Breast epithelium (tissue), 4 donors: ENCODE data around the gene ATXN1. TPM values are rescaled to one million over a fixed set of nuclear protein-coding genes. Genes with fewer than 3 reads are reported as not detected.

Experiments
- DNase-seq, 2 donors: peaks; one replicate each; pipeline ENCODE4 v3.0.0-alpha.2; 2019; ENCODE audit warnings: low spot score in 2 of 2
- H3K27ac ChIP-seq, 2 donors: fragments of 200-600 bp; sonication (generic) in 1 of 2; one replicate each; pipeline ENCODE4 v1.5.1; 2016 to 2019; ENCODE audit warnings: mild to moderate bottlenecking in 1 of 2
- H3K27me3 ChIP-seq, 2 donors: fragments of 200-600 bp; sonication (generic) in 1 of 2; one replicate each; pipeline versions ENCODE4 v1.5.1 to v1.6.0; 2017 to 2019; ENCODE audit warnings: control low read depth in 1 of 2, mild to moderate bottlenecking in 1 of 2
- H3K36me3 ChIP-seq: fragments of 200-600 bp; one replicate; pipeline ENCODE4 v1.5.1; 2019
- H3K4me1 ChIP-seq, 2 donors: fragments of 200-600 bp; sonication (generic); one replicate each; pipeline ENCODE4 v1.5.1; 2016 to 2019; ENCODE audit warnings: control low read depth in 1 of 2
- H3K4me3 ChIP-seq, 3 donors: fragments of 200-600 bp; sonication (generic); 1 replicate in 2 of 3; 2 replicates in 1 of 3; pipeline ENCODE4 v1.5.1; 2016 to 2019; ENCODE audit warnings: mild to moderate bottlenecking in 3 of 3, moderate library complexity in 2 of 3
- H3K9me3 ChIP-seq, 2 donors: fragments of 200-600 bp; sonication (generic) in 1 of 2; one replicate each; pipeline ENCODE4 v1.5.1; 2016 to 2019; ENCODE audit warnings: control low read depth in 1 of 2
- CTCF ChIP-seq, 3 donors: fragments of 450-650 bp; IDR thresholded peaks; one replicate each; pipeline ENCODE4 v1.5.1; 2016 to 2017; ENCODE audit warnings: antibody characterized with exemption in 3 of 3, mild to moderate bottlenecking in 3 of 3, moderate library complexity in 3 of 3
- POLR2A ChIP-seq: fragments of 450-650 bp; IDR thresholded peaks from one replicate; pipeline ENCODE4 v1.6.1; 2016; ENCODE audit warnings: antibody characterized with exemption, mild to moderate bottlenecking, moderate library complexity
- POLR2AphosphoS5 ChIP-seq, 3 donors: sonication (generic); formaldehyde crosslinking; IDR thresholded peaks; one replicate each; pipeline ENCODE4 v1.6.1; 2017; ENCODE audit warnings: antibody characterized with exemption in 3 of 3
- intact Hi-C: fragments of 100-400 bp; cut with DNase I; formaldehyde crosslinking; loops from one replicate; pipeline ENCODE4 v1.15.1; 2023; ENCODE audit warnings: low total_unique reads
- total RNA-seq, 3 donors: library from RNA; depleted of rRNA; stranded (reverse); fragments of >200 nt; gene quantifications; one replicate each; pipeline ENCODE4 v1.1.0, GENCODE V29; 2016

ATXN1 gene
- total RNA-seq, 3 donors from 2014 or later: 26.7 to 63.2 (median 37.4) TPM

GRCh38 chr6:16774437-16774836 is 13.2 kb upstream of the ATXN1 start:
- Histone ChIP-seq H3K36me3 (no peaks in the 10 kb centered on the region), H3K4me3 (no peak overlapping the region), H3K9me3 (no peaks in the 10 kb centered on the region), H3K27ac (no peak overlapping the region), H3K4me1 (peaks cover 0 to 2% of the 10 kb centered on the region in 2 donors), H3K27me3 (no peaks in the 10 kb centered on the region)
- intact Hi-C loops: no loop called here
- DNase-seq: no peak
- TF ChIP-seq POLR2AphosphoS5 (IDR thresholded peaks at IDR 0.05): no peak
- no peak for TF ChIP-seq CTCF (IDR thresholded peaks at IDR 0.05)

- Histone ChIP-seq H3K27ac (no peak overlapping the region), H3K4me1 (peaks cover 0 to 7% of the 10 kb centered on the region in 2 donors), H3K36me3 (no peaks in the 10 kb centered on the region), H3K4me3 (no peak overlapping the region), H3K27me3 (no peaks in the 10 kb centered on the region), H3K9me3 (no peaks in the 10 kb centered on the region)
- TF ChIP-seq POLR2AphosphoS5 (IDR thresholded peaks at IDR 0.05): no peak
- no peak for TF ChIP-seq POLR2A
- TF ChIP-seq CTCF (IDR thresholded peaks at IDR 0.05): no peak
- intact Hi-C loops: no loop called here
- no peak for DNase-seq
Measured at GRCh38 chr6:16773362-16773761, 12.1 kb upstream of the ATXN1 start.

- H3K36me3 ChIP-seq: no peaks in the 10 kb centered on the region
- H3K27me3 ChIP-seq: no peaks in the 10 kb centered on the region
- peaks cover 0 to 7% of the 10 kb centered on the region in 2 donors for H3K4me1 ChIP-seq
- DNase-seq: peak; percentile 48 to 76
- peak overlapping the region; percentile 0 to 1 for H3K27ac ChIP-seq
- no peak overlapping the region for H3K4me3 ChIP-seq
- intact Hi-C loops: no loop called here
- no peaks in the 10 kb centered on the region for H3K9me3 ChIP-seq
- TF ChIP-seq POLR2A (no peak), POLR2AphosphoS5 (IDR thresholded peaks at IDR 0.05) (peak in 1 of 3 donors; percentile 30), CTCF (IDR thresholded peaks at IDR 0.05) (peak; percentile 59 to 83 (median 81))
Measured at GRCh38 chr6:16770701-16771569, 9.7 kb upstream of the ATXN1 start.

GRCh38 chr6:16769986-16770376 is 8.7 kb upstream of the ATXN1 start:
- intact Hi-C loops: loop anchor here (2.0 kb wide), 1 partner anchor 433 kb away; no protein-coding TSS in a partner anchor
- H3K4me3 ChIP-seq: no peak overlapping the region
- DNase-seq: no peak
- H3K4me1 ChIP-seq: peaks cover 0 to 7% of the 10 kb centered on the region in 2 donors
- TF ChIP-seq POLR2AphosphoS5 (IDR thresholded peaks at IDR 0.05): no peak
- no peaks in the 10 kb centered on the region for H3K27me3 ChIP-seq
- no peaks in the 10 kb centered on the region for H3K36me3 ChIP-seq
- H3K27ac ChIP-seq: peak overlapping the region; percentile 0 to 1
- H3K9me3 ChIP-seq: no peaks in the 10 kb centered on the region

GRCh38 chr6:16769131-16769985 is 8.1 kb upstream of the ATXN1 start:
- H3K4me3 ChIP-seq: no peak overlapping the region
- H3K27ac ChIP-seq: peak overlapping the region; percentile 8 to 52
- no peaks in the 10 kb centered on the region for H3K9me3 ChIP-seq
- H3K27me3 ChIP-seq: no peaks in the 10 kb centered on the region
- H3K36me3 ChIP-seq: no peaks in the 10 kb centered on the region
- TF ChIP-seq CTCF (IDR thresholded peaks at IDR 0.05) (no peak), POLR2A (no peak), POLR2AphosphoS5 (IDR thresholded peaks at IDR 0.05) (peak in 1 of 3 donors; percentile 38)
- intact Hi-C loops: loop anchor here (2.0 kb wide), 1 partner anchor 433 kb away; no protein-coding TSS in a partner anchor
- DNase-seq: no peak
- peaks cover 0 to 7% of the 10 kb centered on the region in 2 donors for H3K4me1 ChIP-seq
